Progenitor cell of endocrine pancreas (in vitro differentiated cells): ENCODE data around the gene TAB2. TPM values are rescaled to one million over a fixed set of nuclear protein-coding genes. Genes with fewer than 3 reads are reported as not detected.
"Not testable (repeated sequence)": the region's sequence is repeated elsewhere in the genome, so short reads cannot be mapped to it uniquely, and the experiment has no call there.

ENCODE experiments used
- DNase-seq: peaks from one replicate; pipeline ENCODE4 v3.0.0; 2021; ENCODE audit warnings: low spot score; ENCODE audit not compliant: unreplicated experiment
- H3K27ac Mint-ChIP-seq: 2 replicates; pipeline ENCODE4 v1.8.0; 2021; ENCODE audit warnings: mild to moderate bottlenecking, moderate library complexity, mixed read lengths
- H3K27me3 Mint-ChIP-seq: 2 replicates; pipeline ENCODE4 v1.8.0; 2021; ENCODE audit warnings: mixed read lengths
- H3K36me3 Mint-ChIP-seq: 2 replicates; pipeline ENCODE4 v1.8.0; 2022; ENCODE audit warnings: mixed read lengths; ENCODE audit not compliant: insufficient read depth
- H3K4me1 Mint-ChIP-seq: 2 replicates; pipeline ENCODE4 v1.8.0; 2021; ENCODE audit warnings: low read depth, mixed read lengths
- H3K4me3 Mint-ChIP-seq: 2 replicates; pipeline ENCODE4 v1.8.0; 2021; ENCODE audit warnings: low read depth, mild to moderate bottlenecking, moderate library complexity, mixed read lengths
- H3K9me3 Mint-ChIP-seq: 2 replicates; pipeline ENCODE4 v1.8.0; 2021; ENCODE audit warnings: low read depth, mixed read lengths
- total RNA-seq: library from RNA; stranded (reverse); gene quantifications from 2 replicates; pipeline ENCODE4 v1.2.1, GENCODE V29; 2021
- TF ChIP-seq, protein P1 (sequence below): fragments of 200-600 bp; sonication (generic); IDR thresholded peaks from one replicate; pipeline ENCODE4 v1.5.0; 2021; ENCODE audit warnings: antibody characterized with exemption, mild to moderate bottlenecking; ENCODE audit not compliant: unreplicated experiment

The TAB2 gene
- total RNA-seq, 1 donor from 2014 or later, result 58.0 TPM

DNA sequence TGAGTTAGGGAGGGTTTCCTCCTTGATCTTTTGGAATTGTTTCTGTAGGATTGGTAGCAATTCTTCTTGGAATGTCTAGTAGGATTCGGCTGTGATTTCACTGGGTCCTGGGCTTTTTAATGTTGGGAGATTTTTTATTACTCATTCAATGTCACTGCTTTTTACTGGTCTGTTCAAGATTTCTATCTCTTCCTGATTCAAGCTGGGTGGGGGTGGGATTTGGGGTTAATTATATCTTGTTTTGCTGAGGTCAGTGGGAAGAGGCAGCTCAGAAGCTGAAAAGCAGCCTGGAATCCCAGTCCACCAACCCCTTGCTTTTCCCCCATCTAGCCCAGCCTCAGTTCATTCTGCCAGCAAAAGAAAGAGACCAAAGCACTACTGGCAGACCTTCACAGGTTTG is 122.1 kb downstream of the TAB2 start:
- peaks cover 19% of the 10 kb centered on the region for H3K27me3 Mint-ChIP-seq
- no peak overlapping the region for H3K4me3 Mint-ChIP-seq
- H3K36me3 Mint-ChIP-seq, result no peaks in the 10 kb centered on the region
- TF ChIP-seq, protein P1, sequence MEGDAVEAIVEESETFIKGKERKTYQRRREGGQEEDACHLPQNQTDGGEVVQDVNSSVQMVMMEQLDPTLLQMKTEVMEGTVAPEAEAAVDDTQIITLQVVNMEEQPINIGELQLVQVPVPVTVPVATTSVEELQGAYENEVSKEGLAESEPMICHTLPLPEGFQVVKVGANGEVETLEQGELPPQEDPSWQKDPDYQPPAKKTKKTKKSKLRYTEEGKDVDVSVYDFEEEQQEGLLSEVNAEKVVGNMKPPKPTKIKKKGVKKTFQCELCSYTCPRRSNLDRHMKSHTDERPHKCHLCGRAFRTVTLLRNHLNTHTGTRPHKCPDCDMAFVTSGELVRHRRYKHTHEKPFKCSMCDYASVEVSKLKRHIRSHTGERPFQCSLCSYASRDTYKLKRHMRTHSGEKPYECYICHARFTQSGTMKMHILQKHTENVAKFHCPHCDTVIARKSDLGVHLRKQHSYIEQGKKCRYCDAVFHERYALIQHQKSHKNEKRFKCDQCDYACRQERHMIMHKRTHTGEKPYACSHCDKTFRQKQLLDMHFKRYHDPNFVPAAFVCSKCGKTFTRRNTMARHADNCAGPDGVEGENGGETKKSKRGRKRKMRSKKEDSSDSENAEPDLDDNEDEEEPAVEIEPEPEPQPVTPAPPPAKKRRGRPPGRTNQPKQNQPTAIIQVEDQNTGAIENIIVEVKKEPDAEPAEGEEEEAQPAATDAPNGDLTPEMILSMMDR, result no peak
- peaks cover 10% of the 10 kb centered on the region for H3K4me1 Mint-ChIP-seq
- no peak for DNase-seq
- H3K27ac Mint-ChIP-seq, result no peak overlapping the region
- no peaks in the 10 kb centered on the region for H3K9me3 Mint-ChIP-seq

GRCh38 chr6:149440735-149441671 is 123.5 kb downstream of the TAB2 start:
- TF ChIP-seq, protein P1, result no peak
- H3K4me1 Mint-ChIP-seq, result peaks cover 10% of the 10 kb centered on the region
- H3K27me3 Mint-ChIP-seq, result peaks cover 19% of the 10 kb centered on the region
- H3K36me3 Mint-ChIP-seq, result no peaks in the 10 kb centered on the region
- no peaks in the 10 kb centered on the region for H3K9me3 Mint-ChIP-seq
- no peak overlapping the region for H3K4me3 Mint-ChIP-seq
- no peak for DNase-seq
- H3K27ac Mint-ChIP-seq, result peak overlapping the region; percentile 46

GRCh38 chr6:149441740-149442139 is 124.2 kb downstream of the TAB2 start:
- TF ChIP-seq, protein P1, result no peak
- H3K4me1 Mint-ChIP-seq, result peaks cover 10% of the 10 kb centered on the region
- no peak for DNase-seq
- no peak overlapping the region for H3K27ac Mint-ChIP-seq
- H3K36me3 Mint-ChIP-seq, result no peaks in the 10 kb centered on the region
- H3K9me3 Mint-ChIP-seq, result no peaks in the 10 kb centered on the region
- H3K27me3 Mint-ChIP-seq, result peaks cover 26% of the 10 kb centered on the region
- H3K4me3 Mint-ChIP-seq, result no peak overlapping the region

GRCh38 chr6:149443411-149444181 is 126.1 kb downstream of the TAB2 start:
- DNase-seq, result no peak
- no peaks in the 10 kb centered on the region for H3K36me3 Mint-ChIP-seq
- H3K27me3 Mint-ChIP-seq, result peaks cover 27% of the 10 kb centered on the region
- peaks cover 10% of the 10 kb centered on the region for H3K4me1 Mint-ChIP-seq
- H3K9me3 Mint-ChIP-seq, result no peaks in the 10 kb centered on the region
- TF ChIP-seq, protein P1, result no peak
- H3K4me3 Mint-ChIP-seq, result no peak overlapping the region
- H3K27ac Mint-ChIP-seq, result no peak overlapping the region

DNA sequence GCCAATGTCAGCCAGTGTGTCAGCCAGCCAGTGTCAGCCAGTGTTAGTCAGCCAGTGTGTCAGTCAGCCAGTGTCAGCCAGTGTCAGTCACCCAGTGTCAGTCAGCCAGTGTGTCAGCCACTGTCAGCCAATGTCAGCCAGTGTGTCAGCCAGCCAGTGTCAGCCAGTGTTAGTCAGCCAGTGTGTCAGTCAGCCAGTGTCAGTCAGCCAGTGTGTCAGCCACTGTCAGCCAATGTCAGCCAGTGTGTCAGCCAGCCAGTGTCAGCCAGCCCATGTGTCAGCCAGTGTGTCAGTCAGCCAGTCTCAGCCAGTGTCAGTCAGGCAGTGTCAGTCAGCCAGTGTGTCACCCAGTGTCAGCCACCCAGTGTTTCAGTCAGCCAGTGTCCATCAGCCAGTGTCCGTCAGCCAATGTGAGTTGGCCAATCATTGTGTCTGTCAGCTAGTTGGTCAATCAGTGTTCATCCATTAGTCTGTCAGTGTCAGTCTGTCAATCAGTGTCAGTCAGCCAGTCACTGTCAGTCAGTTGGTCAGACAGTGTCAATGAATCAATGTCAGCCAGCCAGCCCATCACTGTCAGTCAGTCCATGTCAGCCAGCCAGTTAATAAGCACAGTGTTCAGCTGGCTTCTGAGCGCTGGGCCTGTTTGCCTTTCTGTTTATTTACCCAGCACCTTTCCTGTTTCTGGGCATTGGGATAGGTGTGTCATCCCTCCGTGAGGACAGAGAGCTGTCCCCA is 127.0 kb downstream of the TAB2 start:
- H3K4me1 Mint-ChIP-seq, result peaks cover 10% of the 10 kb centered on the region
- not testable (repeated sequence) for DNase-seq, H3K4me3 Mint-ChIP-seq, H3K27ac Mint-ChIP-seq, H3K36me3 Mint-ChIP-seq, H3K9me3 Mint-ChIP-seq
- peaks cover 28% of the 10 kb centered on the region for H3K27me3 Mint-ChIP-seq
